GM21717 (cell line): ENCODE measurements around the gene SAMD3.
A peak's percentile ranks its signal among the peaks of the same experiment; 100 is the strongest.
"Not testable (repeated sequence)": the region's sequence is repeated elsewhere in the genome, so short reads cannot be mapped to it uniquely, and the experiment has no call there.

Experiments
- ATAC-seq: cut with Tn5 transposase; IDR thresholded peaks from one replicate; pipeline ENCODE4 v1.9.1; 2021; ENCODE audit warnings: mild to moderate bottlenecking, moderate library complexity; ENCODE audit not compliant: unreplicated experiment

Gene SAMD3

DNA sequence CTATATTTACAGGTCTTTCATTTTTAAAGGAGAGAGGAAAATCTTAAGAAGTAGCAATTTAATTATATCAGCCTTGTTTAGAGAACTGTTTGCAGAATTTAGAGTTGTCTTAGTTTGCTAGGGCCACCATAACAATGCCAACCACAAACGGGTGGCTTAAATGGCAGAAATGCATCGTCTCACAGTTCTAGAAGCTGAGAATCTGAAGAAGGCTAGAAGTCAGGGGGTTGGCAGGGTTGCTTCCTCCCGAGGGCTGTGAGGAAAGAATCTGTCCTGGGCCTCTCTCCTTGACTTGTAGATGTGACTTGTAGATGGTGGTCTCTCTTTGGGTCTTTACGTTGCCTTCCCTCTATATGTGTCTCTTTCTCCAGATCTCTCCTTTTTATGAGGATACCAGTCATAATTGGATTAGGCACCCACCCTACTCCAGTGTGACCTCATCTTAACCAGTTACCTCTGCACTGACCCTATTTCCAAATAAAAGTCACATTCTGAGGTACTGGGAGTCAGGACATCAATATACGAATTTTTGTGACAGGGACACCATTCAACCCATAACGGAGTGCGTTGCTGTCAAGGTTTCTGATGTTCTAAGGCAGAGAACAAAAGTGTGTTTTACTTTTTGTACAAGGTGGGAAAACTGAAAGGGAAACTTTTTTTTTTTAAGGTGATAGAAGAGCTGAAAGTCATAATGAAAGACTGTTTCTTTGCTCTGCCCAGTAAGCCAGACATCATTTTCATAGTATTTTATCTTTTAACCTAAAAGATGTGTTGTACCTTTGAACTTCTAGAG lies 84.4 kb downstream of the SAMD3 start:
- ATAC-seq, result peak; percentile 76

- ATAC-seq, result no peak
Measured at GRCh38 chr6:130136798-130137197, 86.0 kb downstream of the SAMD3 start.

DNA sequence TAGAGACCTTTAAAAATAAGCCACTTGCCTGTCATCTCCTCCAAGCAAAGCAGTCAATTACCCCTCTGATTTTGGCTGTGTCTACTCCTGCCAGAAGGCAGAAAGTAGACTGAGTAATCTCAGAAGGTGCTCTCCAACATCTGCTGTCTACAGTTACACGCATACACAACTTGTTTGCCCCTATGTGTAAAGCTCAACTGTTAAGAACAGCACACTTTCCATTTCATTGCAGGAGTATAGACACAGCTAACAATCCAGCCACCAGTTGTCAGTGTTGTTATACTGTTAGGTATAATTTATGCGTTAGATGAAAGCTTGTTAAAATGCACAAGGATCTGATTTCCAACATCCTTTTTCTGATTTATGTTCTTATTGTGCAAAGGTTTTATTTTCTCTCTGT lies 88.2 kb downstream of the SAMD3 start:
- ATAC-seq, result no peak

DNA sequence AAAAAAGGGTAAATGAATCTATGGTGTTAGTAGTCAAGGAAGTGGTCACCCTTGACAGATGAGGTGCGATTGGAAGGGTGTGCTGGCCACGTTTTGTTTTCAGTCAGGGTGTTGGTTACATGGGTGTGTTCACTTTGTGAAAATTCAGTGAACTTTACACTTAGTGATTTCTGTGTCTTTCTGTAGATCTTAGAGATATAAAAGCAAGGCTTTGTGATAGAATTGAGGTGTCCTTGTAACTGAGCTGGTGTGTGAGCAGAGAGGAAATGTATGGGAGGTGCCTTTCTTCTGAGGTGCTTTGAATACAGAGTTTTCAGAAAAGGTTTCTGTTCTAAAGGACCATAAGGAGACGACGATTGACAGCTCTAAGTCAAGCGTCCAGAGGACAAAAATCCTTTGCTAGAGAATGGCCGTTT lies 90.5 kb downstream of the SAMD3 start:
- peak; percentile 59 for ATAC-seq

- ATAC-seq, result no peak
Measured at GRCh38 chr6:130129762-130130246, 92.9 kb downstream of the SAMD3 start.

DNA sequence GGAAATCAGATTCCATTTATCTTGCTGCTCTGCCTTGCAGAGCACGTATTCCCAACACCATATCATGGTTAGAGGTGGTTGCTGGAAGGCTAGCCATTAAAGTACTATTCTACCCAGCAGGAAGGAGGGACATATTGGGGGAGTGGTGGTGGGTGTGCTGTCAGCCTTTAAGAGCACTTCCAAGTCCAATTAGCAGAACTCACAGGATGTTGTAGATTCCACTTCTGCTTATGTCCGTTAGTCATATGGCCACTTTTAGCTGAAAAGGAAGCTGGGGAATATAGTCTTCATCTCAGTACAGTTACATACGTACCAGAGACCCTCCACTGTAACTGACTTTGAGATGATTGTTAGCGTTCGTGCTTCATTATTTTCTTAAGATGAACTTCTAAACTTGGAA lies 94.4 kb downstream of the SAMD3 start:
- ATAC-seq, result no peak

DNA sequence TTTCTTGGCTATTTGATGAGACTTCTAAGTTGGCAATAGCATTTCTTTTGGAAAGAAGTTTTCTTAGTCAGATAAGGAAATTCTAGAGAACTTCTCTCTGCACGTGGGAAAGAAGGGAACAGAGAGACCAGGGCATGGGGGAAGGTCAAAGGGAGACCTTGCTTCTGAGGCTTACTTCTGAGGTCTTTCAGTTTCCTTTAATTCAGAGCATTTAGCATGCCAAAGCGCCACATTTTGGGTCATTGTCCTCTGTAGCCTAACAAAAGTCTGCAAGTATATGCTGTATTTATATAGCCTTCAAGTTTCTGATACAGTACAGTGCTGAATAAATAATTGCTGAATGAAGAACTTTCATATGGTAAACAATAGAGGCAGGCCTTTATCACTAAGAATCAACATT lies 95.6 kb downstream of the SAMD3 start:
- ATAC-seq, result no peak

GRCh38 chr6:130122243-130122642 lies 100.5 kb downstream of the SAMD3 start:
- ATAC-seq, result no peak

GRCh38 chr6:130120731-130121130 lies 102.0 kb downstream of the SAMD3 start:
- peak; percentile 46 for ATAC-seq

GRCh38 chr6:130119211-130119610 lies 103.5 kb downstream of the SAMD3 start:
- no peak for ATAC-seq

DNA sequence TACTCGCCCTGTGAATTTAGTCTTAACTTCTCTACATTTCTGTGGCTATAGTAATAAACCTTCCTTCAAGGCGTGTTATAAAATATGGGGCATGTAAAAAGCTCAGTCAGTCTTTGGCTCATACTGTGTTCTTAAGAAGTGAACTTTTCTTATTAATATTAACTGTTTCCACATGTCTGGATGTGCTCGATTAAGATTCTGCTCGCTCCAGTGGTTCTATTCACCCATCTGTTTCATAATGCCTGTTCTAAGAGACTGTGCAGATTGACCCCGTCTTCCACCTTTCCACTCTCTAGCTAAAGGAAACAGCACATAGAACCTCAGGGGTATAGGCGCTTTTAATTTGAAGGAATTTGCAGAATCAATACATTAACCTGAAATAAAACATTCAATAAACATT lies 104.5 kb downstream of the SAMD3 start:
- no peak for ATAC-seq

GRCh38 chr6:130117187-130117701 lies 105.5 kb downstream of the SAMD3 start:
- not testable (repeated sequence) for ATAC-seq

GRCh38 chr6:130116273-130116672 lies 106.5 kb downstream of the SAMD3 start:
- peak; percentile 40 for ATAC-seq

DNA sequence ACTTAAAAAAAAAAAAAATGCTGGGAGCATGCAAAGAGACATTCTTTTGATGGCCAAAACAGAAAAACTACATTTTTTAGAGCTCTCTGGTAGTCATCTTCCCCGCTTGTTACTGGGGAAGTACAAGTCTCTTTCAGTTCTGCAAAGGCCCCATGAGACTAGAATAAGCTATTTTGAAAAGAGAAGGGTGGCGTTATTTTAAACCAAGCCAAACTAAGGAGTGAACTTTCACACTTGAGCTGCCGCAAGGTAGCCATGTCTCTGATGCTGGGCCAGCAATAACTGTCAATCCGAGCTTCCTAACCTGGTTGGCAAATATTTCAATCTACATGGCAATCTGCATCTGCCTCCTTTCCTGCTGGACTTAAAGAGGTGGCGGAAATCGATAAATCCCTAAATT lies 107.7 kb downstream of the SAMD3 start:
- peak; percentile 98 for ATAC-seq

GRCh38 chr6:130113201-130113710 lies 109.5 kb downstream of the SAMD3 start:
- no peak for ATAC-seq

GRCh38 chr6:130111031-130111430 lies 111.7 kb downstream of the SAMD3 start:
- no peak for ATAC-seq

DNA sequence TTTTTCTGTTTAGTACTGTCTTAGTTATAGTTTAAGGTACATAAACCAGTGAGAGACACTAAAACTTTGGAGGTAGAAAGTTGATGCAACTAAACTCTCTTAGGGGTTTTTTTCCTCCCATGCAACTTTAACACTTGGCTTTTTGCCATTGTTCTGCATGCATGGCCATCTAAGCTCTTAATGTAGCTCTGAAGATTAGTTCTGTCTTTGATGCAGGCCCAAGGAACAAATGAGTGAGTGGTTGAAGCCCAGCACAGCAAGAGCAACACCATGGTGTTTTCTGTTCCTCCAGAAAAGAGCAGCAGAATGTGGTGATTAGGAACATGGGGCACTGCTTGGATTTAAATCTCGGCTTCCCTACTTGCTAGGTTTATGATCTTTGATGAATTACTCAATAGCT lies 115.0 kb downstream of the SAMD3 start:
- ATAC-seq, result no peak

GRCh38 chr6:130105996-130106704 lies 116.6 kb downstream of the SAMD3 start:
- ATAC-seq, result peak; percentile 95

DNA sequence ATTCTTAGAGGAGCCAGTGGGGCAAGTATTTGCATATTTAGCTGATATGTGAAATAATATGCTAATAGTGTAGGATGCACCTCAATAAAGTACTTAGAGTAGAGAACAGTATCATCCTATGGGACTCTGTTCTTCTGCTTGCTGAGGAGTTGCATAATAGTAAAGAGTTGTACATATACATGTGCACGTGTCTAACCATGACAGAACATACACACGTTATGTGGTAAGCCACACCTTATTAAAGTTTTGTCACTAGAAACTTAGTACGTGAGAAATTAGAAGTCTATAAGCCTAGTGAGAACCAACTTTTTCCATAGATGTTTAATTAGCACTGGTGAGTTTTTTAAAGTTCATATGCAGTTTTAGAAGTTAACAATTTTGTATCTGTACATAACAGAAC lies 123.6 kb downstream of the SAMD3 start:
- no peak for ATAC-seq

- no peak for ATAC-seq
Measured at GRCh38 chr6:130098317-130098716, 124.4 kb downstream of the SAMD3 start.
